Measurements from ENCODE around the gene CTNNA3.

GRCh38 chr10:65931291-65932070, 1764.5 kb downstream of the CTNNA3 start:
- no peak for TF ChIP-seq CTCF (IDR thresholded peaks at IDR 0.05)
- TF ChIP-seq POLR2AphosphoS5 (IDR thresholded peaks at IDR 0.05), result no peak
- TF ChIP-seq POLR2A (IDR thresholded peaks at IDR 0.05), result no peak
- TF ChIP-seq EP300 (IDR thresholded peaks at IDR 0.05), result no peak
